K562 (cell line): Measurements from ENCODE around the gene UGT3A1. TPM values are rescaled to one million over a fixed set of nuclear protein-coding genes. Genes with fewer than 3 reads are reported as not detected.

Experiments
- ATAC-seq: fragments of 200-7000 bp; cut with Tn5 transposase; 3 replicates; pipeline ENCODE4 v1.9.1; 2020; ENCODE audit warnings: moderate library complexity
- BruUV-seq: library from RNA; stranded (reverse); fragments of 400-500 nt; replicated peaks from 2 replicates; lab custom pipeline; 2021; lab: Mats Ljungman, UMichigan
- CTCF ChIA-PET: fragments of 300-600 bp; formaldehyde crosslinking; extraction: SDS; loops from one replicate; lab custom pipeline; 2021; ENCODE audit warnings: low intra/inter-chr PET ratio; lab: Yijun Ruan, JAX
- POLR2A ChIA-PET: fragments of 300-600, 350-650 bp; sonication (Branson Sonifier 250); formaldehyde crosslinking; extraction: SDS; loops from one replicate; lab custom pipeline; 2021; ENCODE audit warnings: antibody characterized with exemption, inconsistent platforms; lab: Yijun Ruan, JAX
- DNase-seq, 4 experiments: peaks; one replicate each; pipeline versions ENCODE4 v3.0.0 to v3.0.0-alpha.2; 2011 to 2018; ENCODE audit warnings: low spot score in 3 of 4, mixed read lengths in 3 of 4; ENCODE audit errors: extremely low read depth in 1 of 4
- FAIRE-seq: peaks from 2 replicates; lab custom pipeline; 2011; peaks lifted over from hg19 to GRCh38; lab: Jason Lieb, UNC
- H2AFZ ChIP-seq: 2 replicates; pipeline ENCODE4 v1.6.0; 2011; ENCODE audit warnings: low read depth, low read length, control low read depth, inconsistent platforms
- H3K27ac ChIP-seq: fragments of 200-600 bp; 3 replicates; pipeline ENCODE4 v1.8.0; 2011; ENCODE audit warnings: low read depth, mild to moderate bottlenecking, control low read depth, inconsistent platforms, low read length, moderate library complexity, mixed read lengths; ENCODE audit errors: extremely low read depth
- H3K27me3 ChIP-seq, 2 experiments: fragments of 300-600 bp in 1 of 2; 2 replicates in 1 of 2; 3 replicates in 1 of 2; pipeline versions ENCODE4 v1.6.0 to v1.8.0; 2011; ENCODE audit warnings: inconsistent platforms in 2 of 2, low read length in 2 of 2, mild to moderate bottlenecking in 1 of 2, mixed read lengths in 1 of 2, moderate library complexity in 1 of 2; ENCODE audit not compliant: control insufficient read depth in 2 of 2, insufficient read depth in 2 of 2
- H3K36me3 ChIP-seq: fragments of 300-600 bp; 3 replicates; pipeline ENCODE4 v1.8.0; 2011; ENCODE audit warnings: mild to moderate bottlenecking, low read length, inconsistent platforms; ENCODE audit not compliant: control insufficient read depth, insufficient read depth
- H3K4me1 ChIP-seq, 2 experiments: fragments of 200-600 bp in 1 of 2; replicated peaks in 1 of 2; 2 replicates in 1 of 2; 3 replicates in 1 of 2; pipeline versions ENCODE4 v1.5.1 to v1.8.0; 2011; ENCODE audit warnings: inconsistent platforms in 2 of 2, low read length in 2 of 2, mild to moderate bottlenecking in 1 of 2, mixed read lengths in 1 of 2, moderate library complexity in 1 of 2; ENCODE audit not compliant: control insufficient read depth in 2 of 2, insufficient read depth in 2 of 2
- H3K4me2 ChIP-seq: 2 replicates; pipeline ENCODE4 v1.6.1; 2011; ENCODE audit warnings: low read length, control low read depth, inconsistent platforms, mixed read lengths; ENCODE audit not compliant: insufficient read depth
- H3K4me3 ChIP-seq: fragments of 200-600 bp; sonication (generic), shearing (Covaris generic); 2 replicates; pipeline ENCODE4 v1.5.1; 2016; ENCODE audit warnings: control low read depth, inconsistent platforms
- H3K79me2 ChIP-seq: fragments of 200-600 bp; 3 replicates; pipeline ENCODE4 v1.8.0; 2011; ENCODE audit warnings: low read length, inconsistent platforms; ENCODE audit not compliant: control insufficient read depth, insufficient read depth
- H3K9ac ChIP-seq, 2 experiments: 2 replicates each; pipeline versions ENCODE4 v1.6.0 to v1.6.1; 2011; ENCODE audit warnings: low read depth in 2 of 2, low read length in 2 of 2, control low read depth in 1 of 2, inconsistent platforms in 1 of 2, mild to moderate bottlenecking in 1 of 2, mixed read lengths in 1 of 2; ENCODE audit not compliant: insufficient read depth in 1 of 2
- H3K9me1 ChIP-seq: one replicate; pipeline ENCODE4 v1.6.0; 2011; ENCODE audit warnings: inconsistent platforms, mild to moderate bottlenecking, low read length, moderate library complexity; ENCODE audit not compliant: control insufficient read depth, insufficient read depth
- H3K9me3 ChIP-seq: replicated peaks from 2 replicates; pipeline ENCODE4 v1.5.1; 2011; ENCODE audit warnings: low read depth, low read length, inconsistent platforms; ENCODE audit not compliant: control insufficient read depth, insufficient read depth
- H4K20me1 ChIP-seq: replicated peaks from 2 replicates; pipeline ENCODE4 v1.6.1; 2011; ENCODE audit warnings: low read length, inconsistent platforms, mixed read lengths; ENCODE audit not compliant: control insufficient read depth, insufficient read depth
- BRF2 ChIP-seq: IDR thresholded peaks from 3 replicates; pipeline ENCODE4 v1.6.1; 2011; ENCODE audit warnings: borderline replicate concordance, mild to moderate bottlenecking; ENCODE audit not compliant: insufficient read length, insufficient read depth
- C11orf30 ChIP-seq: fragments of 450-650 bp; IDR thresholded peaks from 2 replicates; pipeline ENCODE4 v1.6.1; 2016; ENCODE audit warnings: low read depth, mild to moderate bottlenecking
- HIVEP1 ChIP-seq: fragments of 250-450 bp; sonication (Bioruptor Pico); IDR thresholded peaks from 2 replicates; pipeline ENCODE4 v1.4.0; 2020; ENCODE audit warnings: mild to moderate bottlenecking
- MAFG ChIP-seq: fragments of 450-650 bp; conservative IDR thresholded peaks from 2 replicates; pipeline ENCODE4 v1.6.1; 2016; ENCODE audit warnings: missing genetic modification characterization, missing compliant biosample characterization
- NFE2 ChIP-seq: IDR thresholded peaks from 2 replicates; pipeline ENCODE4 v1.6.1; 2014; ENCODE audit warnings: antibody characterized with exemption, low read depth
- RBM34 ChIP-seq: fragments of 200-400 bp; formaldehyde crosslinking; IDR thresholded peaks from 2 replicates; pipeline ENCODE4 v1.6.1; 2018; ENCODE audit warnings: low read length, borderline replicate concordance; ENCODE audit not compliant: insufficient read depth
- TRIM28 ChIP-seq: fragments of 450-650 bp; IDR thresholded peaks from 2 replicates; pipeline ENCODE4 v1.6.1; 2017
- ZC3H8 ChIP-seq: fragments of 450-650 bp; IDR thresholded peaks from 2 replicates; pipeline ENCODE4 v1.6.1; 2017
- ZNF311 ChIP-seq: fragments of 250-450 bp; sonication (Bioruptor Pico); IDR thresholded peaks from 2 replicates; pipeline ENCODE4 v1.4.0; 2020; ENCODE audit warnings: mild to moderate bottlenecking, moderate library complexity
- ZNF316 ChIP-seq: fragments of 450-650 bp; IDR thresholded peaks from 2 replicates; pipeline ENCODE4 v1.6.1; 2016
- in situ Hi-C: fragments of 300-500 bp; cut with MboI; formaldehyde crosslinking; loops from 4 replicates; pipeline ENCODE4 v1.15.0; 2018; ENCODE audit warnings: inconsistent platforms, mixed read lengths
- intact Hi-C: fragments of 100-400 bp; cut with micrococcal nuclease; formaldehyde crosslinking; loops from 2 replicates; pipeline ENCODE4 v1.14.2; 2022
- polyA plus RNA-seq, 8 experiments: library from polyadenylated mRNA; depleted of rRNA in 4 of 8; stranded (reverse) in 5 of 8; unstranded in 3 of 8; fragments of >200 nt; fragmentation: Nextera tagmentation in 2 of 8; fragmentation: Illumina TruSeq in 1 of 8; extraction: Ambion mirVana in 2 of 8; extraction: Trizol in 1 of 8; gene quantifications; 2 replicates each; pipeline versions ENCODE4 v1.2.1 to v1.2.3, GENCODE V29; 2011 to 2014; ENCODE audit warnings: inconsistent platforms in 1 of 8, missing spikeins in 1 of 8
- total RNA-seq, 7 experiments: library from RNA; depleted of rRNA in 6 of 7; stranded (reverse); fragments of >200 nt in 6 of 7; fragmentation: Illumina TruSeq in 2 of 7; extraction: Trizol in 2 of 7; gene quantifications; 2 replicates each; pipeline versions ENCODE4 v1.2.1 to v1.2.3, GENCODE V29; 2011 to 2021; ENCODE audit warnings: low replicate concordance in 1 of 7
- TF ChIP-seq, protein P1 (sequence below): fragments of 150-350 bp; conservative IDR thresholded peaks from 2 replicates; pipeline ENCODE4 v1.6.1; 2014; ENCODE audit warnings: low read length

UGT3A1 gene
- total and polyA plus RNA-seq, 9 of the 15 experiments (the other 6 are each of a cell fraction or from before 2014, with no cell fraction given) = not detected

DNA sequence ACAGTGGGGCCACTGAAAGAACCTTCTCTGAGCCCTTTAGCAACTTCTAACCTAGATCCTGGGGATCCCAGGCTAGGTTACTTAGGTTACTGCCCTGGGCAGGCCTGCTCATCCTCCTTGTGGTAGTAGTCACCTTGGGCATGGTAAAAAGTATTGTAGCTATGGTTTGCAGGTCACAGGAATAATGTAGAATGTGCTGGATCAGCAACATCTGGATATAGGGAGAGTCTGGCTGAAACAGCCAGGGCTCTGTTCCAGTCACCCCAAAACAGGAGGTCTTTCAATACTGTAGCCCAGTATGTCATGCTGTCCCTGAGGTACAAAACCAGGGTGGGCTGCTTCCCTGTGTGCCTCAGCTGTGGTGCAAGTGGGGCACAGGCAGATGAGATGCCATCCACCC is 41.9 kb upstream of the UGT3A1 start:
- Histone ChIP-seq H3K9me1 (no peaks in the 10 kb centered on the region), H2AFZ (no peak overlapping the region), H3K9ac (no peak overlapping the region), H4K20me1 (no peaks in the 10 kb centered on the region), H3K79me2 (no peaks in the 10 kb centered on the region), H3K27ac (no peak overlapping the region), H3K27me3 (peaks cover 0 to 6% of the 10 kb centered on the region in 2 experiments; a peak in 1 of 5 replicates), H3K4me3 (no peak overlapping the region), H3K4me1 (no peaks in the 10 kb centered on the region), H3K36me3 (no peaks in the 10 kb centered on the region), H3K4me2 (no peak overlapping the region), H3K9me3 (no peaks in the 10 kb centered on the region)
- FAIRE-seq (no peak), DNase-seq (no peak), ATAC-seq (no peak)
- ChIA-PET POLR2A (no interaction called here), CTCF (no interaction called here)
- intact Hi-C loops (no loop called here), in situ Hi-C loops (no loop called here)
- TF ChIP-seq ZNF316 (peak; percentile 59), BRF2 (no peak), C11orf30 (peak; percentile 19; the same call in 1 of the 2 replicates), ZNF311 (CRISPR knock-in tag) (no peak), NFE2 (no peak), TRIM28 (no peak), MAFG (tag) (0 out of 2 replicates have a peak, but pooled peaks have one; percentile 11), RBM34 (no peak), ZC3H8 (no peak), HIVEP1 (CRISPR knock-in tag) (no peak)
- TF ChIP-seq, protein P1, sequence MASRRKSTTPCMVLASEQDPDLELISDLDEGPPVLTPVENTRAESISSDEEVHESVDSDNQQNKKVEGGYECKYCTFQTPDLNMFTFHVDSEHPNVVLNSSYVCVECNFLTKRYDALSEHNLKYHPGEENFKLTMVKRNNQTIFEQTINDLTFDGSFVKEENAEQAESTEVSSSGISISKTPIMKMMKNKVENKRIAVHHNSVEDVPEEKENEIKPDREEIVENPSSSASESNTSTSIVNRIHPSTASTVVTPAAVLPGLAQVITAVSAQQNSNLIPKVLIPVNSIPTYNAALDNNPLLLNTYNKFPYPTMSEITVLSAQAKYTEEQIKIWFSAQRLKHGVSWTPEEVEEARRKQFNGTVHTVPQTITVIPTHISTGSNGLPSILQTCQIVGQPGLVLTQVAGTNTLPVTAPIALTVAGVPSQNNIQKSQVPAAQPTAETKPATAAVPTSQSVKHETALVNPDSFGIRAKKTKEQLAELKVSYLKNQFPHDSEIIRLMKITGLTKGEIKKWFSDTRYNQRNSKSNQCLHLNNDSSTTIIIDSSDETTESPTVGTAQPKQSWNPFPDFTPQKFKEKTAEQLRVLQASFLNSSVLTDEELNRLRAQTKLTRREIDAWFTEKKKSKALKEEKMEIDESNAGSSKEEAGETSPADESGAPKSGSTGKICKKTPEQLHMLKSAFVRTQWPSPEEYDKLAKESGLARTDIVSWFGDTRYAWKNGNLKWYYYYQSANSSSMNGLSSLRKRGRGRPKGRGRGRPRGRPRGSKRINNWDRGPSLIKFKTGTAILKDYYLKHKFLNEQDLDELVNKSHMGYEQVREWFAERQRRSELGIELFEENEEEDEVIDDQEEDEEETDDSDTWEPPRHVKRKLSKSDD = no peak
- BruUV-seq = no TSS peak
